ENCODE data around the gene GDPD2.

GDPD2 gene

GRCh38 chrX:70456256-70456655 is 33.1 kb downstream of the GDPD2 start:
- H3K9me3 ChIP-seq (ENCODE audit: control insufficient read depth, low read length): no peaks in the 10 kb centered on the region
- no peak overlapping the region for H3K9ac ChIP-seq (ENCODE audit: low read length)
- H3K4me1 ChIP-seq (ENCODE audit: control insufficient read depth, insufficient read depth, low read length): peaks cover 8% of the 10 kb centered on the region
- H3K36me3 ChIP-seq (ENCODE audit: control insufficient read depth, insufficient read depth, low read length): no peaks in the 10 kb centered on the region
- no peaks in the 10 kb centered on the region for H3K27me3 ChIP-seq (ENCODE audit: control insufficient read depth, insufficient read depth, low read length)
- peak overlapping the region; percentile 56 for H3K4me3 ChIP-seq (ENCODE audit: low read length)

GRCh38 chrX:70461026-70461425 is 37.9 kb downstream of the GDPD2 start:
- Histone ChIP-seq H3K36me3 (ENCODE audit: control insufficient read depth, insufficient read depth, low read length) (no peaks in the 10 kb centered on the region), H3K4me3 (ENCODE audit: low read length) (no peak overlapping the region), H3K9ac (ENCODE audit: low read length) (no peak overlapping the region), H3K9me3 (ENCODE audit: control insufficient read depth, low read length) (no peaks in the 10 kb centered on the region), H3K4me1 (ENCODE audit: control insufficient read depth, insufficient read depth, low read length) (no peaks in the 10 kb centered on the region), H3K27me3 (ENCODE audit: control insufficient read depth, insufficient read depth, low read length) (no peaks in the 10 kb centered on the region)

GRCh38 chrX:70464051-70464450 is 40.9 kb downstream of the GDPD2 start:
- H3K27me3 ChIP-seq (ENCODE audit: control insufficient read depth, insufficient read depth, low read length): no peaks in the 10 kb centered on the region
- H3K4me3 ChIP-seq (ENCODE audit: low read length): no peak overlapping the region
- H3K9me3 ChIP-seq (ENCODE audit: control insufficient read depth, low read length): no peaks in the 10 kb centered on the region
- no peak overlapping the region for H3K9ac ChIP-seq (ENCODE audit: low read length)
- H3K4me1 ChIP-seq (ENCODE audit: control insufficient read depth, insufficient read depth, low read length): no peaks in the 10 kb centered on the region
- no peaks in the 10 kb centered on the region for H3K36me3 ChIP-seq (ENCODE audit: control insufficient read depth, insufficient read depth, low read length)

- Histone ChIP-seq H3K36me3 (ENCODE audit: control insufficient read depth, insufficient read depth, low read length) (no peaks in the 10 kb centered on the region), H3K9ac (ENCODE audit: low read length) (no peak overlapping the region)
Measured at GRCh38 chrX:70466968-70467367, 43.9 kb downstream of the GDPD2 start.

GRCh38 chrX:70468709-70469108 is 45.6 kb downstream of the GDPD2 start:
- Histone ChIP-seq H3K4me3 (ENCODE audit: low read length) (no peak overlapping the region), H3K4me1 (ENCODE audit: control insufficient read depth, insufficient read depth, low read length) (peaks cover 3% of the 10 kb centered on the region), H3K36me3 (ENCODE audit: control insufficient read depth, insufficient read depth, low read length) (no peaks in the 10 kb centered on the region), H3K9me3 (ENCODE audit: control insufficient read depth, low read length) (no peaks in the 10 kb centered on the region), H3K9ac (ENCODE audit: low read length) (no peak overlapping the region), H3K27me3 (ENCODE audit: control insufficient read depth, insufficient read depth, low read length) (no peaks in the 10 kb centered on the region)

More at GRCh38 chrX:70466968-70467367, 43.9 kb downstream of the GDPD2 start:
- H3K27me3 ChIP-seq (ENCODE audit: control insufficient read depth, insufficient read depth, low read length): no peaks in the 10 kb centered on the region
- no peaks in the 10 kb centered on the region for H3K4me1 ChIP-seq (ENCODE audit: control insufficient read depth, insufficient read depth, low read length)
- no peaks in the 10 kb centered on the region for H3K9me3 ChIP-seq (ENCODE audit: control insufficient read depth, low read length)
- H3K4me3 ChIP-seq (ENCODE audit: low read length): no peak overlapping the region

- H3K27me3 ChIP-seq (ENCODE audit: control insufficient read depth, insufficient read depth, low read length): no peaks in the 10 kb centered on the region
- H3K9me3 ChIP-seq (ENCODE audit: control insufficient read depth, low read length): no peaks in the 10 kb centered on the region
- H3K4me3 ChIP-seq (ENCODE audit: low read length): no peak overlapping the region
- no peak overlapping the region for H3K9ac ChIP-seq (ENCODE audit: low read length)
- H3K4me1 ChIP-seq (ENCODE audit: control insufficient read depth, insufficient read depth, low read length): peaks cover 3% of the 10 kb centered on the region
- no peaks in the 10 kb centered on the region for H3K36me3 ChIP-seq (ENCODE audit: control insufficient read depth, insufficient read depth, low read length)
Measured at GRCh38 chrX:70470850-70471289, 47.8 kb downstream of the GDPD2 start.

- peaks cover 40% of the 10 kb centered on the region for H3K4me1 ChIP-seq (ENCODE audit: control insufficient read depth, insufficient read depth, low read length)
- H3K4me3 ChIP-seq (ENCODE audit: low read length): no peak overlapping the region
- no peaks in the 10 kb centered on the region for H3K36me3 ChIP-seq (ENCODE audit: control insufficient read depth, insufficient read depth, low read length)
- H3K9me3 ChIP-seq (ENCODE audit: control insufficient read depth, low read length): no peaks in the 10 kb centered on the region
- H3K27me3 ChIP-seq (ENCODE audit: control insufficient read depth, insufficient read depth, low read length): no peaks in the 10 kb centered on the region
- H3K9ac ChIP-seq (ENCODE audit: low read length): peak overlapping the region; percentile 62
Measured at GRCh38 chrX:70476166-70476933, 53.2 kb downstream of the GDPD2 start.

- no peak overlapping the region for H3K4me3 ChIP-seq (ENCODE audit: low read length)
- no peaks in the 10 kb centered on the region for H3K36me3 ChIP-seq (ENCODE audit: control insufficient read depth, insufficient read depth, low read length)
- peaks cover 48% of the 10 kb centered on the region for H3K4me1 ChIP-seq (ENCODE audit: control insufficient read depth, insufficient read depth, low read length)
- H3K27me3 ChIP-seq (ENCODE audit: control insufficient read depth, insufficient read depth, low read length): no peaks in the 10 kb centered on the region
- H3K9me3 ChIP-seq (ENCODE audit: control insufficient read depth, low read length): no peaks in the 10 kb centered on the region
- peak overlapping the region; percentile 62 for H3K9ac ChIP-seq (ENCODE audit: low read length)
Measured at GRCh38 chrX:70476934-70477733, 54.0 kb downstream of the GDPD2 start.

GRCh38 chrX:70477734-70478075 is 54.6 kb downstream of the GDPD2 start:
- no peaks in the 10 kb centered on the region for H3K27me3 ChIP-seq (ENCODE audit: control insufficient read depth, insufficient read depth, low read length)
- H3K9me3 ChIP-seq (ENCODE audit: control insufficient read depth, low read length): no peaks in the 10 kb centered on the region
- H3K36me3 ChIP-seq (ENCODE audit: control insufficient read depth, insufficient read depth, low read length): no peaks in the 10 kb centered on the region
- peaks cover 51% of the 10 kb centered on the region for H3K4me1 ChIP-seq (ENCODE audit: control insufficient read depth, insufficient read depth, low read length)
- H3K9ac ChIP-seq (ENCODE audit: low read length): peak overlapping the region; percentile 62
- no peak overlapping the region for H3K4me3 ChIP-seq (ENCODE audit: low read length)

- peak overlapping the region; percentile 62 for H3K9ac ChIP-seq (ENCODE audit: low read length)
- no peaks in the 10 kb centered on the region for H3K27me3 ChIP-seq (ENCODE audit: control insufficient read depth, insufficient read depth, low read length)
- no peaks in the 10 kb centered on the region for H3K36me3 ChIP-seq (ENCODE audit: control insufficient read depth, insufficient read depth, low read length)
- peaks cover 47% of the 10 kb centered on the region for H3K4me1 ChIP-seq (ENCODE audit: control insufficient read depth, insufficient read depth, low read length)
- H3K9me3 ChIP-seq (ENCODE audit: control insufficient read depth, low read length): no peaks in the 10 kb centered on the region
- no peak overlapping the region for H3K4me3 ChIP-seq (ENCODE audit: low read length)
Measured at GRCh38 chrX:70478526-70479245, 55.6 kb downstream of the GDPD2 start.

GRCh38 chrX:70479247-70479921 is 56.3 kb downstream of the GDPD2 start:
- Histone ChIP-seq H3K36me3 (ENCODE audit: control insufficient read depth, insufficient read depth, low read length) (no peaks in the 10 kb centered on the region), H3K4me3 (ENCODE audit: low read length) (no peak overlapping the region), H3K27me3 (ENCODE audit: control insufficient read depth, insufficient read depth, low read length) (no peaks in the 10 kb centered on the region), H3K9me3 (ENCODE audit: control insufficient read depth, low read length) (no peaks in the 10 kb centered on the region), H3K9ac (ENCODE audit: low read length) (peak overlapping the region; percentile 15), H3K4me1 (ENCODE audit: control insufficient read depth, insufficient read depth, low read length) (peaks cover 51% of the 10 kb centered on the region)

Data from mucosa of stomach (tissue), 1 donor.